HEK293 (cell line): ENCODE results near the gene FMO1.
A peak's percentile ranks its signal among the peaks of the same experiment; 100 is the strongest.

ENCODE experiments used
- ATF2 ChIP-seq: fragments of 450-650 bp; formaldehyde crosslinking; IDR thresholded peaks from 2 replicates; pipeline ENCODE4 v1.5.1; 2016; ENCODE audit warnings: missing biosample characterization, missing genetic modification characterization, low read depth
- BCL11A ChIP-seq: fragments of 450-650 bp; formaldehyde crosslinking; IDR thresholded peaks from 2 replicates; pipeline ENCODE4 v1.5.1; 2016; ENCODE audit warnings: low read depth, missing biosample characterization, missing genetic modification characterization
- BCL6B ChIP-seq: fragments of 450-650 bp; formaldehyde crosslinking; IDR thresholded peaks from 2 replicates; pipeline ENCODE4 v1.5.1; 2017; ENCODE audit warnings: missing biosample characterization, missing genetic modification characterization
- ELK4 ChIP-seq: IDR thresholded peaks from 2 replicates; pipeline ENCODE4 v1.6.1; 2011; ENCODE audit warnings: mild to moderate bottlenecking, low read depth, low read length, borderline replicate concordance
- GLI4 ChIP-seq: fragments of 450-650 bp; formaldehyde crosslinking; IDR thresholded peaks from 2 replicates; pipeline ENCODE4 v1.5.1; 2016; ENCODE audit warnings: missing biosample characterization, missing genetic modification characterization
- KLF9 ChIP-seq: fragments of 450-650 bp; formaldehyde crosslinking; IDR thresholded peaks from 2 replicates; pipeline ENCODE4 v1.5.1; 2016; ENCODE audit warnings: missing biosample characterization, missing genetic modification characterization, low read depth
- PATZ1 ChIP-seq: fragments of 450-650 bp; formaldehyde crosslinking; IDR thresholded peaks from 2 replicates; pipeline ENCODE4 v1.5.1; 2016; ENCODE audit warnings: missing biosample characterization, missing genetic modification characterization
- SP7 ChIP-seq: fragments of 450-650 bp; formaldehyde crosslinking; IDR thresholded peaks from 2 replicates; pipeline ENCODE4 v1.5.1; 2016; ENCODE audit warnings: missing biosample characterization, missing genetic modification characterization
- ZBTB20 ChIP-seq: fragments of 450-650 bp; formaldehyde crosslinking; IDR thresholded peaks from 2 replicates; pipeline ENCODE4 v1.5.1; 2016; ENCODE audit warnings: missing biosample characterization, missing genetic modification characterization
- ZBTB21 ChIP-seq: fragments of 450-650 bp; formaldehyde crosslinking; IDR thresholded peaks from 2 replicates; pipeline ENCODE4 v1.5.1; 2017; ENCODE audit warnings: missing biosample characterization, missing genetic modification characterization
- ZIC2 ChIP-seq: fragments of 450-650 bp; formaldehyde crosslinking; IDR thresholded peaks from 2 replicates; pipeline ENCODE4 v1.5.1; 2016; ENCODE audit warnings: missing biosample characterization, missing genetic modification characterization
- ZNF10 ChIP-seq: fragments of 450-650 bp; formaldehyde crosslinking; IDR thresholded peaks from 2 replicates; pipeline ENCODE4 v1.5.1; 2017; ENCODE audit warnings: missing biosample characterization, missing genetic modification characterization
- ZNF214 ChIP-seq: fragments of 450-650 bp; formaldehyde crosslinking; IDR thresholded peaks from 2 replicates; pipeline ENCODE4 v1.5.1; 2017; ENCODE audit warnings: missing biosample characterization, mild to moderate bottlenecking, missing genetic modification characterization, borderline replicate concordance
- ZNF248 ChIP-seq: fragments of 450-650 bp; formaldehyde crosslinking; IDR thresholded peaks from 2 replicates; pipeline ENCODE4 v1.5.1; 2017; ENCODE audit warnings: missing biosample characterization, missing genetic modification characterization
- ZNF26 ChIP-seq: fragments of 450-650 bp; formaldehyde crosslinking; IDR thresholded peaks from 2 replicates; pipeline ENCODE4 v1.5.1; 2016; ENCODE audit warnings: missing biosample characterization, missing genetic modification characterization
- ZNF366 ChIP-seq: fragments of 450-650 bp; formaldehyde crosslinking; conservative IDR thresholded peaks from 2 replicates; pipeline ENCODE4 v1.5.1; 2016; ENCODE audit warnings: missing biosample characterization, missing genetic modification characterization
- ZNF37A ChIP-seq: fragments of 450-650 bp; IDR thresholded peaks from 2 replicates; pipeline ENCODE4 v1.5.1; 2018; ENCODE audit warnings: missing biosample characterization, missing genetic modification characterization
- ZNF449 ChIP-seq: fragments of 450-650 bp; formaldehyde crosslinking; IDR thresholded peaks from 2 replicates; pipeline ENCODE4 v1.5.1; 2017; ENCODE audit warnings: missing biosample characterization, mild to moderate bottlenecking, missing genetic modification characterization, moderate library complexity
- ZNF510 ChIP-seq: fragments of 450-650 bp; formaldehyde crosslinking; IDR thresholded peaks from 2 replicates; pipeline ENCODE4 v1.5.1; 2018; ENCODE audit warnings: mild to moderate bottlenecking, missing genetic modification characterization, missing biosample characterization; ENCODE audit not compliant: insufficient replicate concordance
- ZNF518A ChIP-seq: fragments of 450-650 bp; formaldehyde crosslinking; conservative IDR thresholded peaks from 2 replicates; pipeline ENCODE4 v1.5.1; 2016; ENCODE audit warnings: low read depth, missing biosample characterization, missing genetic modification characterization
- ZNF530 ChIP-seq: fragments of 450-650 bp; formaldehyde crosslinking; IDR thresholded peaks from 2 replicates; pipeline ENCODE4 v1.5.1; 2016; ENCODE audit warnings: low read depth, missing biosample characterization, missing genetic modification characterization
- ZNF585B ChIP-seq: fragments of 450-650 bp; formaldehyde crosslinking; IDR thresholded peaks from 2 replicates; pipeline ENCODE4 v1.5.1; 2016; ENCODE audit warnings: missing biosample characterization, missing genetic modification characterization
- ZNF658 ChIP-seq: fragments of 450-650 bp; formaldehyde crosslinking; IDR thresholded peaks from 2 replicates; pipeline ENCODE4; 2016; ENCODE audit warnings: missing biosample characterization, missing genetic modification characterization
- ZNF747 ChIP-seq: fragments of 450-650 bp; formaldehyde crosslinking; IDR thresholded peaks from 2 replicates; pipeline ENCODE4 v1.5.1; 2016; ENCODE audit warnings: missing biosample characterization, missing genetic modification characterization
- ZNF76 ChIP-seq: fragments of 450-650 bp; formaldehyde crosslinking; IDR thresholded peaks from 2 replicates; pipeline ENCODE4; 2016; ENCODE audit warnings: low read depth, missing biosample characterization, missing genetic modification characterization, borderline replicate concordance

The FMO1 gene

GRCh38 chr1:171313835-171314320 lies 65.6 kb downstream of the FMO1 start, which contains the start of gene FMO4 (continued):
- no peak for TF ChIP-seq GLI4 (tag by site-specific recombination)
- no peak for TF ChIP-seq ZNF510 (tag by site-specific recombination)
- no peak for TF ChIP-seq ZNF585B (tag by site-specific recombination)
- TF ChIP-seq ZNF518A: peak; percentile 58; the same call in 1 of the 2 replicates
- peak; percentile 62; the same call in 1 of the 2 replicates for TF ChIP-seq SP7 (tag by site-specific recombination)
- no peak for TF ChIP-seq ZNF10 (tag by site-specific recombination)
- TF ChIP-seq ELK4: no peak
- TF ChIP-seq BCL6B: no peak
- no peak for TF ChIP-seq ZNF37A (tag by site-specific recombination)
- TF ChIP-seq KLF9 (tag by site-specific recombination): no peak
- no peak for TF ChIP-seq ZBTB20 (tag by site-specific recombination)
- no peak for TF ChIP-seq ZNF248 (tag by site-specific recombination)
- TF ChIP-seq ATF2 (tag by site-specific recombination): peak; percentile 83
- TF ChIP-seq ZIC2 (tag by site-specific recombination): no peak
- no peak; the same call in 1 of the 2 replicates for TF ChIP-seq ZNF449 (tag by site-specific recombination)
- no peak for TF ChIP-seq ZNF26
- TF ChIP-seq BCL11A (tag by site-specific recombination): no peak
- TF ChIP-seq PATZ1 (tag by site-specific recombination): peak; percentile 49; the same call in 1 of the 2 replicates
- TF ChIP-seq ZBTB21 (tag by site-specific recombination): peak; percentile 85
- TF ChIP-seq ZNF658: no peak
- TF ChIP-seq ZNF214 (tag by site-specific recombination): no peak
- TF ChIP-seq ZNF76 (tag by site-specific recombination): no peak
- no peak for TF ChIP-seq ZNF530 (tag by site-specific recombination)
- TF ChIP-seq ZNF747 (tag by site-specific recombination): no peak
- 0 out of 2 replicates have a peak, but pooled peaks have one; percentile 30 for TF ChIP-seq ZNF366 (tag by site-specific recombination)
